HepG2 (cell line): ENCODE data around the gene EFEMP2. TPM values are rescaled to one million over a fixed set of nuclear protein-coding genes. Genes with fewer than 3 reads are reported as not detected.

ENCODE experiments used
- AGO2 ChIP-seq: fragments of 200-400 bp; formaldehyde crosslinking; optimal IDR thresholded peaks from 2 replicates; pipeline ENCODE3; 2017; ENCODE audit warnings: mild to moderate bottlenecking, low read depth, low read length, moderate library complexity
- ASH2L ChIP-seq: fragments of 300-600, 200-600 bp; sonication (generic); IDR thresholded peaks from 2 replicates; pipeline ENCODE4 v1.7.0; 2017; ENCODE audit warnings: low read depth, mild to moderate bottlenecking, moderate library complexity, mixed read lengths, low read length; ENCODE audit not compliant: insufficient read length
- DMTF1 ChIP-seq: sonication (generic); formaldehyde crosslinking; IDR thresholded peaks from 2 replicates; pipeline ENCODE4 v1.4.0; 2020; ENCODE audit warnings: mild to moderate bottlenecking, missing genetic modification reagents
- ELF1 ChIP-seq: sonication (generic); formaldehyde crosslinking; IDR thresholded peaks from 2 replicates; pipeline ENCODE4 v1.4.0; 2020; ENCODE audit warnings: missing genetic modification reagents
- GLMP ChIP-seq: sonication (generic); formaldehyde crosslinking; IDR thresholded peaks from 2 replicates; pipeline ENCODE4 v1.9.0; 2021; ENCODE audit warnings: missing genetic modification reagents, mild to moderate bottlenecking, borderline replicate concordance
- HNF4G ChIP-seq, 2 experiments: sonication (generic) in 1 of 2; formaldehyde crosslinking in 1 of 2; IDR thresholded peaks; 2 replicates each; pipeline versions ENCODE4 v1.4.0 to v1.6.1; 2011 to 2020; ENCODE audit warnings: borderline replicate concordance in 2 of 2, low read depth in 2 of 2, mild to moderate bottlenecking in 2 of 2, low read length in 1 of 2, missing genetic modification reagents in 1 of 2, moderate library complexity in 1 of 2
- HOXD1 ChIP-seq: sonication (generic); formaldehyde crosslinking; IDR thresholded peaks from 2 replicates; pipeline ENCODE4 v1.5.0; 2020; ENCODE audit warnings: missing genetic modification reagents
- MED8 ChIP-seq: sonication (generic); formaldehyde crosslinking; IDR thresholded peaks from 2 replicates; pipeline ENCODE4 v1.8.1; 2023; ENCODE audit warnings: mild to moderate bottlenecking, missing genetic modification reagents; ENCODE audit not compliant: insufficient replicate concordance
- MEIS1 ChIP-seq: sonication (generic); formaldehyde crosslinking; IDR thresholded peaks from 2 replicates; pipeline ENCODE4 v1.9.0; 2021; ENCODE audit warnings: mild to moderate bottlenecking, missing genetic modification reagents, moderate library complexity, borderline replicate concordance
- POLR2AphosphoS2 ChIP-seq: IDR thresholded peaks from 2 replicates; pipeline ENCODE4 v1.6.1; 2011; ENCODE audit warnings: low read depth, low read length, improper control_type of control experiment
- PRPF4 ChIP-seq: fragments of 200-400 bp; formaldehyde crosslinking; IDR thresholded peaks from 2 replicates; pipeline ENCODE4 v1.6.1; 2016; ENCODE audit warnings: low read length, low read depth; ENCODE audit not compliant: poor library complexity, severe bottlenecking
- RARG ChIP-seq: sonication (generic); formaldehyde crosslinking; IDR thresholded peaks from 2 replicates; pipeline ENCODE4 v1.4.0; 2020; ENCODE audit warnings: low read depth, mild to moderate bottlenecking, missing genetic modification reagents
- RFX1 ChIP-seq: fragments of 450-650 bp; IDR thresholded peaks from 2 replicates; pipeline ENCODE4 v1.6.1; 2017
- SPEN ChIP-seq: sonication (generic); formaldehyde crosslinking; IDR thresholded peaks from 2 replicates; pipeline ENCODE4 v1.5.1; 2020; ENCODE audit warnings: low read depth, mild to moderate bottlenecking, missing genetic modification reagents
- SUZ12 ChIP-seq: fragments of 150-350 bp; IDR thresholded peaks from 2 replicates; pipeline ENCODE4 v1.6.1; 2014; ENCODE audit warnings: low read depth, low read length
- TBX3 ChIP-seq: fragments of 450-650 bp; IDR thresholded peaks from 2 replicates; pipeline ENCODE4 v1.6.1; 2017; ENCODE audit warnings: antibody characterized with exemption, mild to moderate bottlenecking, inconsistent platforms, borderline replicate concordance
- ZBTB7A ChIP-seq: sonication (generic); formaldehyde crosslinking; IDR thresholded peaks from 2 replicates; pipeline ENCODE4 v1.8.0; 2022; ENCODE audit warnings: mild to moderate bottlenecking, missing genetic modification reagents
- ZFP62 ChIP-seq: sonication (generic); formaldehyde crosslinking; IDR thresholded peaks from 2 replicates; pipeline ENCODE4 v1.4.0; 2020; ENCODE audit warnings: missing genetic modification reagents
- ZNF260 ChIP-seq: sonication (generic); formaldehyde crosslinking; IDR thresholded peaks from 2 replicates; pipeline ENCODE4 v1.4.0; 2020; ENCODE audit warnings: missing genetic modification reagents, low read depth, mild to moderate bottlenecking, borderline replicate concordance
- ZNF263 ChIP-seq: sonication (generic); formaldehyde crosslinking; IDR thresholded peaks from 2 replicates; pipeline ENCODE4 v1.4.0; 2020; ENCODE audit warnings: missing genetic modification reagents
- ZNF414 ChIP-seq: sonication (generic); formaldehyde crosslinking; IDR thresholded peaks from 2 replicates; pipeline ENCODE4 v1.5.0; 2020; ENCODE audit warnings: missing genetic modification reagents
- ZNF567 ChIP-seq: sonication (generic); formaldehyde crosslinking; IDR thresholded peaks from 2 replicates; pipeline ENCODE4 v1.8.1; 2023; ENCODE audit warnings: mild to moderate bottlenecking, missing genetic modification reagents, borderline replicate concordance
- ZNF644 ChIP-seq: IDR thresholded peaks from 2 replicates; pipeline ENCODE4 v1.6.1; 2016; ENCODE audit warnings: low read depth
- ZNF816 ChIP-seq: sonication (generic); formaldehyde crosslinking; IDR thresholded peaks from 2 replicates; pipeline ENCODE4 v1.8.0; 2022; ENCODE audit warnings: missing genetic modification reagents, mild to moderate bottlenecking, borderline replicate concordance
- ZSCAN22 ChIP-seq: sonication (generic); formaldehyde crosslinking; IDR thresholded peaks from 2 replicates; pipeline ENCODE4 v1.4.0; 2020; ENCODE audit warnings: mild to moderate bottlenecking, missing genetic modification reagents
- polyA plus RNA-seq, 8 experiments: library from polyadenylated mRNA; depleted of rRNA in 3 of 8; stranded (reverse) in 7 of 8; unstranded in 1 of 8; fragments of >200 nt; fragmentation: Illumina TruSeq in 4 of 8; extraction: Trizol in 4 of 8; gene quantifications; 2 replicates each; pipeline versions ENCODE4 v1.2.1 to v1.2.3, GENCODE V29; 2011 to 2016; ENCODE audit warnings: low read depth in 4 of 8, missing spikeins in 1 of 8, mixed read lengths in 1 of 8; ENCODE audit not compliant: insufficient read depth in 1 of 8
- total RNA-seq, 5 experiments: library from RNA; depleted of rRNA; stranded (reverse); fragments of >200 nt; fragmentation: Illumina TruSeq; extraction: Trizol; gene quantifications; 2 replicates each; pipeline ENCODE4 v1.2.3, GENCODE V29; 2016; ENCODE audit warnings: low read depth in 1 of 5

The EFEMP2 gene
- total and polyA plus RNA-seq, 2 of the 13 experiments (the other 11 are each of a cell fraction or from before 2014, with no cell fraction given), result 7.4 to 29.7 TPM

DNA sequence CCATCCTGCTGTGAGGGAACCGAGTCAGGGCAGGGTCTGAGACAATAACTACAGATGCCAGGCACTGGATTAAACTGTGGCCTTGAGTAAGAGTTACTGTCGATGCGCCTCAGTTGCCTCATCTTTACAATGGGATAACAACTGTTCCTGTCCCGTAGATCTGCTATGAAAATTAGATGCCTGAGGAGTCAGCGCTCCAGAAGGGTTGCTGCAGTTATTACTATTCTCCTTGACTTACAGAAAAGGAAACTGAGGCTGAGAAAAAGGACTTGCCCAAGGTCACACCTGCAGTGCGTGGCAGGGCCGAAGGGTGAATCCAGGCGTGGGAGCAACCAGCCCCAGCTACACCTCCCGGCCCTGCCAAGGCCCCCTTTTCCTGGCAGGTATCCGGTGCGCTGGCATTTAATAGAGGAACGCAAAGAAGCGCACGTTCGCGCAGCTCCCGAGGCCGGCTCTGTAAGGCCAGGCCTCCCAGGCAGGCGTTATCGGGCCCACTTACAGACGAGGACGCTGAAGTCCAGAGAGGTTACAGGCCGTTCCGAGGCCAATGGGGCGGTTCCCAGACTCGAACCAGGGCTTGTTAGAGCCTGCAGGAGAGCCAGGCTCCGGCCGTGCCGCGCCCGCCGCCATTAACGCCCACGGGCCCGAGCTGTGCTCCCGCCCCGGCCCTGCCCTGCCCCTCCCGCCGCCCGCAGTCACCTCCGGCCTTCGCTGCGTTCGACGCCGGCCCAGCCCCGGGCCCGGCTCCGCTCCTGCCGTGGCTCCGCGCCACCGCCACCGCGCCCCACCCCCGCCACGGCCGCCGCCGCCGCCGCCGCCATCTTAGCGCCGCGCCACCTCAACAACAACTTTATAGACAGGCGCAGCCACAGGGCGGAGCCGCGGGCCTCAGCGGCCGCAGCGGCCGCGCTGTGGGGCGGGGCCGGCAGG is 45.9 kb upstream of the EFEMP2 start, which contains the start of gene C11orf68 (continued):
- TF ChIP-seq ELF1 (CRISPR knock-in tag), result no peak
- no peak for TF ChIP-seq ZNF414 (CRISPR knock-in tag)
- TF ChIP-seq MEIS1 (CRISPR knock-in tag), result no peak
- no peak for TF ChIP-seq AGO2
- TF ChIP-seq SPEN, result 0 out of 2 replicates have a peak, but pooled peaks have one; percentile 5
- TF ChIP-seq ZNF260 (CRISPR knock-in tag), result no peak
- no peak for TF ChIP-seq ZFP62
- TF ChIP-seq ZNF644 (CRISPR knock-in tag), result no peak
- TF ChIP-seq GLMP (CRISPR knock-in tag), result no peak
- TF ChIP-seq PRPF4, result no peak
- TF ChIP-seq MED8 (CRISPR knock-in tag), result no peak
- TF ChIP-seq TBX3, result no peak
- no peak for TF ChIP-seq HNF4G (IDR thresholded peaks at IDR 0.05; ENCODE audit: borderline replicate concordance, low read depth, low read length)
- no peak for TF ChIP-seq HNF4G (CRISPR knock-in tag; IDR thresholded peaks at IDR 0.05; ENCODE audit: borderline replicate concordance, low read depth)
- no peak for TF ChIP-seq RFX1
- no peak for TF ChIP-seq DMTF1 (CRISPR knock-in tag)
- no peak for TF ChIP-seq SUZ12
- no peak for TF ChIP-seq ZSCAN22
- no peak for TF ChIP-seq HOXD1
- TF ChIP-seq ZNF816, result peak; percentile 85
- TF ChIP-seq RARG (CRISPR knock-in tag), result no peak
- TF ChIP-seq ASH2L, result no peak
- no peak for TF ChIP-seq POLR2AphosphoS2
- no peak for TF ChIP-seq ZNF567
- TF ChIP-seq ZNF263 (CRISPR knock-in tag), result 0 out of 2 replicates have a peak, but pooled peaks have one; percentile 9
- no peak for TF ChIP-seq ZBTB7A (CRISPR knock-in tag)
